OCI-LY1 (cell line): Measurements from ENCODE around the gene ASIP.

Experiments used
- H2AFZ ChIP-seq: fragments of 200-600 bp; sonication (generic), shearing (Covaris generic); 2 replicates; pipeline ENCODE4 v1.6.0; 2014; ENCODE audit warnings: antibody characterized with exemption, mild to moderate bottlenecking, low read length
- H3F3A ChIP-seq: fragments of 200-600 bp; sonication (generic), shearing (Covaris generic); 2 replicates; pipeline ENCODE4 v1.6.0; 2014; ENCODE audit warnings: mild to moderate bottlenecking, antibody characterized with exemption, low read length, moderate library complexity; ENCODE audit not compliant: insufficient read depth
- H3K27ac ChIP-seq: fragments of 200-600 bp; sonication (generic); 2 replicates; pipeline ENCODE4 v1.5.1; 2014; ENCODE audit warnings: low read length, mixed run types, mild to moderate bottlenecking, low read depth; ENCODE audit not compliant: poor library complexity, severe bottlenecking
- H3K27me3 ChIP-seq: fragments of 200-600 bp; sonication (generic); 2 replicates; pipeline ENCODE4 v1.6.0; 2014; ENCODE audit warnings: antibody characterized with exemption, mild to moderate bottlenecking, low read length, moderate library complexity; ENCODE audit not compliant: insufficient read depth
- H3K36me3 ChIP-seq: fragments of 200-600 bp; sonication (generic); 2 replicates; pipeline ENCODE4 v1.6.1; 2014; ENCODE audit warnings: mild to moderate bottlenecking, antibody characterized with exemption, low read length, moderate library complexity, mixed read lengths; ENCODE audit not compliant: insufficient read depth
- H3K4me1 ChIP-seq: fragments of 200-600 bp; sonication (generic); 2 replicates; pipeline ENCODE4 v1.5.1; 2014; ENCODE audit warnings: mild to moderate bottlenecking, low read length, moderate library complexity; ENCODE audit not compliant: insufficient read depth, severe bottlenecking
- H3K4me2 ChIP-seq: fragments of 200-600 bp; sonication (generic), shearing (Covaris generic); 2 replicates; pipeline ENCODE4 v1.6.1; 2014; ENCODE audit warnings: low read length
- H3K4me3 ChIP-seq: fragments of 200-600 bp; sonication (generic); 2 replicates; pipeline ENCODE4 v1.5.1; 2014; ENCODE audit warnings: low read length, low read depth, mild to moderate bottlenecking, mixed read lengths; ENCODE audit not compliant: poor library complexity, severe bottlenecking
- H3K79me2 ChIP-seq: fragments of 200-600 bp; shearing (Covaris generic); 2 replicates; pipeline ENCODE4 v1.6.1; 2016; ENCODE audit warnings: mixed run types, low read length, mixed read lengths; ENCODE audit not compliant: insufficient read depth
- H3K9ac ChIP-seq: fragments of 200-600 bp; sonication (generic), shearing (Covaris generic); 2 replicates; pipeline ENCODE4 v1.6.1; 2014; ENCODE audit warnings: mild to moderate bottlenecking, low read length, mixed read lengths
- H3K9me2 ChIP-seq: fragments of 200-600 bp; sonication (generic), shearing (Covaris generic); 2 replicates; pipeline ENCODE4 v1.6.1; 2014; ENCODE audit warnings: low read depth, mild to moderate bottlenecking, low read length, mixed read lengths
- H3K9me3 ChIP-seq: fragments of 200-600 bp; shearing (Covaris generic); 2 replicates; pipeline ENCODE4 v1.6.1; 2014; ENCODE audit warnings: low read length, mixed read lengths
- H4K20me1 ChIP-seq: fragments of 200-600 bp; sonication (generic), shearing (Covaris generic); 2 replicates; pipeline ENCODE4 v1.6.0; 2016; ENCODE audit warnings: mild to moderate bottlenecking, low read length; ENCODE audit not compliant: insufficient read depth
- CTCF ChIP-seq: fragments of 200-600 bp; sonication (generic), shearing (Covaris generic); IDR thresholded peaks from 2 replicates; pipeline ENCODE4 v1.5.1; 2017; ENCODE audit warnings: mild to moderate bottlenecking, antibody characterized with exemption, low read length, moderate library complexity, mixed read lengths
- EZH2 ChIP-seq: fragments of 200-600 bp; sonication (generic), shearing (Covaris generic); IDR thresholded peaks from 2 replicates; pipeline ENCODE4 v1.8.0; 2017; ENCODE audit warnings: borderline replicate concordance, mixed run types, mild to moderate bottlenecking, antibody characterized with exemption, low read length, moderate library complexity, mixed read lengths

The ASIP gene

GRCh38 chr20:34281177-34281576, 40.0 kb downstream of the ASIP start:
- H3K36me3 ChIP-seq: peaks cover 95% of the 10 kb centered on the region

GRCh38 chr20:34282041-34282440, 40.8 kb downstream of the ASIP start:
- no peaks in the 10 kb centered on the region for H4K20me1 ChIP-seq
- H3K27me3 ChIP-seq: no peaks in the 10 kb centered on the region
- no peak overlapping the region for H3K4me3 ChIP-seq
- TF ChIP-seq CTCF (no peak), EZH2 (no peak)
- no peak overlapping the region for H3K9ac ChIP-seq
- peaks cover 93% of the 10 kb centered on the region for H3K36me3 ChIP-seq
- no peaks in the 10 kb centered on the region for H3K79me2 ChIP-seq
- no peaks in the 10 kb centered on the region for H3K9me2 ChIP-seq
- no peaks in the 10 kb centered on the region for H3F3A ChIP-seq
- no peak overlapping the region for H3K27ac ChIP-seq
- no peaks in the 10 kb centered on the region for H3K9me3 ChIP-seq
- H3K4me1 ChIP-seq: no peaks in the 10 kb centered on the region
- no peak overlapping the region for H2AFZ ChIP-seq
- no peak overlapping the region for H3K4me2 ChIP-seq

More at GRCh38 chr20:34281177-34281576, 40.0 kb downstream of the ASIP start:
- no peak overlapping the region for H3K27ac ChIP-seq
- H3K4me3 ChIP-seq: no peak overlapping the region
- no peaks in the 10 kb centered on the region for H3K9me3 ChIP-seq
- no peak overlapping the region for H2AFZ ChIP-seq
- H3K4me2 ChIP-seq: no peak overlapping the region
- H3K4me1 ChIP-seq: no peaks in the 10 kb centered on the region
- no peak overlapping the region for H3K9ac ChIP-seq
- H3K27me3 ChIP-seq: no peaks in the 10 kb centered on the region
- H3F3A ChIP-seq: no peaks in the 10 kb centered on the region
- H4K20me1 ChIP-seq: no peaks in the 10 kb centered on the region
- H3K9me2 ChIP-seq: no peaks in the 10 kb centered on the region
- no peak for TF ChIP-seq EZH2
- no peak for TF ChIP-seq CTCF
- H3K79me2 ChIP-seq: no peaks in the 10 kb centered on the region

- H3K36me3 ChIP-seq: peaks cover 91% of the 10 kb centered on the region
- TF ChIP-seq CTCF (no peak), EZH2 (no peak)
- H3K9me3 ChIP-seq: no peaks in the 10 kb centered on the region
- H3K4me3 ChIP-seq: no peak overlapping the region
- no peak overlapping the region for H3K27ac ChIP-seq
- no peak overlapping the region for H2AFZ ChIP-seq
- no peaks in the 10 kb centered on the region for H3K79me2 ChIP-seq
- H3K9me2 ChIP-seq: no peaks in the 10 kb centered on the region
- no peak overlapping the region for H3K4me2 ChIP-seq
- no peaks in the 10 kb centered on the region for H3K4me1 ChIP-seq
- no peaks in the 10 kb centered on the region for H4K20me1 ChIP-seq
- H3K27me3 ChIP-seq: no peaks in the 10 kb centered on the region
- no peak overlapping the region for H3K9ac ChIP-seq
- no peaks in the 10 kb centered on the region for H3F3A ChIP-seq
Measured at GRCh38 chr20:34283844-34284243, 42.6 kb downstream of the ASIP start.
